KOPT-K1 (cell line): ENCODE data around the gene CDC5L.

Experiments
- H3K27ac ChIP-seq: fragments of 200-600 bp; sonication (generic); 2 replicates; pipeline ENCODE4 v1.5.1; 2016; ENCODE audit warnings: antibody characterized with exemption, mild to moderate bottlenecking, low read depth, low read length; ENCODE audit not compliant: poor library complexity, severe bottlenecking
- H3K36me3 ChIP-seq: fragments of 200-600 bp; sonication (generic); 2 replicates; pipeline ENCODE4 v1.5.1; 2017; ENCODE audit warnings: antibody characterized with exemption, mild to moderate bottlenecking, low read length, moderate library complexity; ENCODE audit not compliant: insufficient read depth
- H3K9me3 ChIP-seq: fragments of 200-600 bp; sonication (generic); 2 replicates; pipeline ENCODE4 v1.5.1; 2017; ENCODE audit warnings: antibody characterized with exemption, low read length, mild to moderate bottlenecking; ENCODE audit not compliant: insufficient read depth, poor library complexity, severe bottlenecking

The CDC5L gene

GRCh38 chr6:44395501-44395900, 8.0 kb downstream of the CDC5L start:
- Histone ChIP-seq H3K27ac (no peak overlapping the region), H3K36me3 (peaks cover 95% of the 10 kb centered on the region), H3K9me3 (peaks cover under 1% of the 10 kb centered on the region)

GRCh38 chr6:44396968-44397367, 9.5 kb downstream of the CDC5L start:
- H3K9me3 ChIP-seq = peaks cover 4% of the 10 kb centered on the region
- H3K27ac ChIP-seq = no peak overlapping the region
- H3K36me3 ChIP-seq = peaks cover 93% of the 10 kb centered on the region

- Histone ChIP-seq H3K36me3 (peaks cover 92% of the 10 kb centered on the region), H3K27ac (no peak overlapping the region)
These were observed 10.1 kb downstream of the CDC5L start for GRCh38 chr6:44397424-44398164.

GRCh38 chr6:44399991-44400390, 12.5 kb downstream of the CDC5L start:
- H3K9me3 ChIP-seq = peaks cover 4% of the 10 kb centered on the region
- H3K27ac ChIP-seq = no peak overlapping the region
- H3K36me3 ChIP-seq = peaks cover 92% of the 10 kb centered on the region

More at GRCh38 chr6:44397424-44398164, 10.1 kb downstream of the CDC5L start:
- peaks cover 4% of the 10 kb centered on the region for H3K9me3 ChIP-seq

GRCh38 chr6:44400572-44400971, 13.1 kb downstream of the CDC5L start:
- H3K9me3 ChIP-seq = peaks cover 4% of the 10 kb centered on the region
- no peak overlapping the region for H3K27ac ChIP-seq
- H3K36me3 ChIP-seq = peaks cover 92% of the 10 kb centered on the region

GRCh38 chr6:44401138-44401537, 13.6 kb downstream of the CDC5L start:
- no peak overlapping the region for H3K27ac ChIP-seq
- peaks cover 92% of the 10 kb centered on the region for H3K36me3 ChIP-seq
- peaks cover 4% of the 10 kb centered on the region for H3K9me3 ChIP-seq

- H3K27ac ChIP-seq = no peak overlapping the region
- H3K9me3 ChIP-seq = peaks cover 9% of the 10 kb centered on the region
- H3K36me3 ChIP-seq = peaks cover 92% of the 10 kb centered on the region
These were observed 16.7 kb downstream of the CDC5L start for GRCh38 chr6:44404022-44404714.

GRCh38 chr6:44404715-44405099, 17.2 kb downstream of the CDC5L start:
- peaks cover 93% of the 10 kb centered on the region for H3K36me3 ChIP-seq
- H3K27ac ChIP-seq = no peak overlapping the region

GRCh38 chr6:44407951-44408670, 20.6 kb downstream of the CDC5L start:
- Histone ChIP-seq H3K36me3 (peaks cover 99% of the 10 kb centered on the region), H3K27ac (no peak overlapping the region), H3K9me3 (peaks cover 18% of the 10 kb centered on the region)

More at GRCh38 chr6:44404715-44405099, 17.2 kb downstream of the CDC5L start:
- H3K9me3 ChIP-seq = peaks cover 14% of the 10 kb centered on the region

GRCh38 chr6:44409207-44409794, 21.8 kb downstream of the CDC5L start:
- Histone ChIP-seq H3K36me3 (peaks cover 99% of the 10 kb centered on the region), H3K27ac (no peak overlapping the region), H3K9me3 (peaks cover 18% of the 10 kb centered on the region)

- Histone ChIP-seq H3K36me3 (peaks cover 99% of the 10 kb centered on the region), H3K27ac (no peak overlapping the region), H3K9me3 (peaks cover 18% of the 10 kb centered on the region)
These were observed 22.9 kb downstream of the CDC5L start for GRCh38 chr6:44410363-44410762.

- Histone ChIP-seq H3K27ac (no peak overlapping the region), H3K9me3 (peaks cover 18% of the 10 kb centered on the region), H3K36me3 (peaks cover 99% of the 10 kb centered on the region)
These were observed 23.6 kb downstream of the CDC5L start for GRCh38 chr6:44411141-44411540.

- Histone ChIP-seq H3K36me3 (peaks cover 90% of the 10 kb centered on the region), H3K27ac (no peak overlapping the region), H3K9me3 (peaks cover 11% of the 10 kb centered on the region)
These were observed 27.9 kb downstream of the CDC5L start for GRCh38 chr6:44415449-44415848.

GRCh38 chr6:44415873-44416502, 28.5 kb downstream of the CDC5L start:
- peaks cover 90% of the 10 kb centered on the region for H3K36me3 ChIP-seq
- peaks cover 10% of the 10 kb centered on the region for H3K9me3 ChIP-seq
- H3K27ac ChIP-seq = no peak overlapping the region
